Neural progenitor cell (in vitro differentiated cells): ENCODE data around the gene DHRS1. TPM values are rescaled to one million over a fixed set of nuclear protein-coding genes. Genes with fewer than 3 reads are reported as not detected.

Experiments used
- DNase-seq: peaks from one replicate; pipeline ENCODE4 v3.0.0-alpha.2; 2016; ENCODE audit warnings: low spot score
- H2AFZ ChIP-seq: fragments of 200-600 bp; sonication (generic); replicated peaks from 2 replicates; pipeline ENCODE4 v1.6.1; 2016; ENCODE audit warnings: antibody characterized with exemption
- H3F3A ChIP-seq: fragments of 200-600 bp; sonication (generic); 2 replicates; pipeline ENCODE4 v1.6.1; 2016; ENCODE audit warnings: antibody characterized with exemption, low read depth
- H3K27ac ChIP-seq: fragments of 200-600 bp; sonication (generic); 2 replicates; pipeline ENCODE4 v1.5.1; 2016; ENCODE audit warnings: mild to moderate bottlenecking
- H3K27me3 ChIP-seq: fragments of 200-600 bp; sonication (generic); 2 replicates; pipeline ENCODE4 v1.6.1; 2016; ENCODE audit warnings: mild to moderate bottlenecking, moderate library complexity
- H3K36me3 ChIP-seq: fragments of 200-600 bp; sonication (generic); 2 replicates; pipeline ENCODE4 v1.5.1; 2016
- H3K4me1 ChIP-seq: fragments of 200-600 bp; sonication (generic); 2 replicates; pipeline ENCODE4 v1.6.1; 2016; ENCODE audit warnings: mixed run types
- H3K4me2 ChIP-seq: fragments of 200-600 bp; sonication (generic); 2 replicates; pipeline ENCODE4 v1.6.1; 2016
- H3K4me3 ChIP-seq: fragments of 200-600 bp; sonication (generic); 2 replicates; pipeline ENCODE4 v1.5.1; 2016
- H3K79me2 ChIP-seq: fragments of 200-600 bp; sonication (generic); 2 replicates; pipeline ENCODE4 v1.6.1; 2016; ENCODE audit warnings: low read depth
- H3K9ac ChIP-seq: fragments of 200-600 bp; sonication (generic); 2 replicates; pipeline ENCODE4 v1.6.1; 2016
- H3K9me3 ChIP-seq: fragments of 200-600 bp; sonication (generic); 2 replicates; pipeline ENCODE4 v1.5.1; 2016; ENCODE audit warnings: low read depth
- H4K20me1 ChIP-seq: fragments of 200-600 bp; sonication (generic); 2 replicates; pipeline ENCODE4 v1.6.1; 2016; ENCODE audit warnings: low read depth
- H3K27ac Mint-ChIP-seq: 3 replicates; pipeline ENCODE4 v1.8.0; 2021; ENCODE audit warnings: mixed read lengths
- H3K27me3 Mint-ChIP-seq: 2 replicates; pipeline ENCODE4 v1.8.0; 2022; ENCODE audit warnings: low read depth, mild to moderate bottlenecking, inconsistent platforms, moderate library complexity, mixed read lengths; ENCODE audit not compliant: insufficient read depth
- H3K36me3 Mint-ChIP-seq: 3 replicates; pipeline ENCODE4 v1.8.0; 2021; ENCODE audit warnings: mixed read lengths
- H3K4me1 Mint-ChIP-seq: 3 replicates; pipeline ENCODE4 v1.8.0; 2021; ENCODE audit warnings: mixed read lengths
- H3K4me3 Mint-ChIP-seq: 3 replicates; pipeline ENCODE4 v1.8.0; 2021; ENCODE audit warnings: mild to moderate bottlenecking, moderate library complexity, mixed read lengths
- H3K9me3 Mint-ChIP-seq: 3 replicates; pipeline ENCODE4 v1.8.0; 2020; ENCODE audit warnings: mixed read lengths
- CTCF ChIP-seq: fragments of 200-600 bp; sonication (generic); IDR thresholded peaks from 2 replicates; pipeline ENCODE4 v1.5.1; 2017; ENCODE audit warnings: antibody characterized with exemption, mild to moderate bottlenecking
- EZH2 ChIP-seq: fragments of 200-600 bp; sonication (generic); IDR thresholded peaks from 2 replicates; pipeline ENCODE4 v1.6.1; 2017; ENCODE audit warnings: antibody characterized with exemption, mild to moderate bottlenecking, moderate library complexity
- EZH2phosphoT487 ChIP-seq: fragments of 200-600 bp; sonication (generic); IDR thresholded peaks from 2 replicates; pipeline ENCODE4 v1.6.1; 2017; ENCODE audit warnings: antibody characterized with exemption
- total RNA-seq: library from RNA; depleted of rRNA; stranded (reverse); fragments of >200 nt; gene quantifications from 2 replicates; pipeline ENCODE4 v1.2.3, GENCODE V29; 2015; ENCODE audit warnings: low replicate concordance

Gene DHRS1
- total RNA-seq, 1 donor from 2014 or later: 19.7 TPM

DNA sequence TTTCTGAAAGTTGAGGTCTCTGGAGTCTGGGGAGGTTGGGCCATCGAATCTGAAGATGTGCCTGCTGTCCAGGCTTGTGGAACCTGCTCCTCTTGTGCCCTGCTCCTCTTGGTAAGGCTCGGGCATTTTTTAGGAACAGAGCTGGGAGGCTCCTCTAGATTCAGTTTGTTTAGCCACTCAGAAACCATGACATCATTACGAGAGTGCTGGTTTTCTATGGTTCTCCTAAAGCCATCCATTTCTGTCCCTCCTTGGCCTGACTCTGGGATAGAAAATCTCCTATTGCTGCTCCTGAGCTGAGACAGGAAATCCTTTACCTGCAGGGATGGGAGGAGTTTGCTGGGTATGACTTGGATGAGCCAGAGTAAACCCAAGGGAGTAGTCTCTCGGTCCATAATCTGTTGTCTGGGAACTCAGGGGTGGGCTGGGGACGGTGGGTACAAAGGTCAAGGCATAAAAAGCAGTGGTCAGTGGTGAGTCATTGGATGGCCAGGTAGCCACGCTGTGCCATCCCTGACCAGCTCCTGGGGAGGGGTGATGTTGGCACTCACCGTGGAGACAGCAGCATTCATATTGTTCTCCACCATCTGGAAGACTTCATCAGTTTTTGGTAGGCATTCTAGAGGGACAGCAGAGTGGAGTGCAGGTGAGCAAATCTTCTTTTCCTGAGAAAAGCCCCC lies 37.7 kb upstream of the DHRS1 start:
- no peak for DNase-seq
- no peak overlapping the region for H2AFZ ChIP-seq
- H3K27me3 ChIP-seq: peaks cover 100% of the 10 kb centered on the region
- TF ChIP-seq EZH2 (no peak), CTCF (no peak), EZH2phosphoT487 (no peak)
- peaks cover 12% of the 10 kb centered on the region for H3F3A ChIP-seq
- peaks cover 88% of the 10 kb centered on the region for H3K27me3 Mint-ChIP-seq
- H3K4me3 ChIP-seq: no peak overlapping the region
- H3K9me3 Mint-ChIP-seq: peaks cover 8% of the 10 kb centered on the region
- no peaks in the 10 kb centered on the region for H3K36me3 ChIP-seq
- H3K27ac ChIP-seq: no peak overlapping the region
- peaks cover 11% of the 10 kb centered on the region for H3K4me1 ChIP-seq
- H3K9ac ChIP-seq: no peak overlapping the region
- H3K4me2 ChIP-seq: no peak overlapping the region
- no peaks in the 10 kb centered on the region for H3K79me2 ChIP-seq
- no peaks in the 10 kb centered on the region for H3K9me3 ChIP-seq
- H3K27ac Mint-ChIP-seq: peak overlapping the region; percentile 63
- H3K4me1 Mint-ChIP-seq: peaks cover 11% of the 10 kb centered on the region
- H3K4me3 Mint-ChIP-seq: no peak overlapping the region
- no peaks in the 10 kb centered on the region for H3K36me3 Mint-ChIP-seq
- peaks cover 12% of the 10 kb centered on the region for H4K20me1 ChIP-seq

GRCh38 chr14:24335461-24336171 lies 36.0 kb upstream of the DHRS1 start:
- no peak overlapping the region for H3K4me2 ChIP-seq
- Mint-ChIP-seq H3K27me3 (peaks cover 86% of the 10 kb centered on the region), H3K4me1 (peaks cover 14% of the 10 kb centered on the region), H3K27ac (no peak overlapping the region), H3K4me3 (peak overlapping the region; percentile 75), H3K9me3 (peaks cover 8% of the 10 kb centered on the region), H3K36me3 (no peaks in the 10 kb centered on the region)
- no peak for DNase-seq
- no peak for TF ChIP-seq EZH2phosphoT487
- TF ChIP-seq EZH2: no peak
- TF ChIP-seq CTCF: no peak
- H3K27me3 ChIP-seq: peaks cover 100% of the 10 kb centered on the region
- no peak overlapping the region for H3K4me3 ChIP-seq
- H3K4me1 ChIP-seq: peaks cover 11% of the 10 kb centered on the region
- peaks cover 12% of the 10 kb centered on the region for H4K20me1 ChIP-seq
- H3K27ac ChIP-seq: no peak overlapping the region
- H3K79me2 ChIP-seq: no peaks in the 10 kb centered on the region
- H2AFZ ChIP-seq: no peak overlapping the region
- H3K36me3 ChIP-seq: no peaks in the 10 kb centered on the region
- no peaks in the 10 kb centered on the region for H3K9me3 ChIP-seq
- H3K9ac ChIP-seq: no peak overlapping the region
- peaks cover 22% of the 10 kb centered on the region for H3F3A ChIP-seq

DNA sequence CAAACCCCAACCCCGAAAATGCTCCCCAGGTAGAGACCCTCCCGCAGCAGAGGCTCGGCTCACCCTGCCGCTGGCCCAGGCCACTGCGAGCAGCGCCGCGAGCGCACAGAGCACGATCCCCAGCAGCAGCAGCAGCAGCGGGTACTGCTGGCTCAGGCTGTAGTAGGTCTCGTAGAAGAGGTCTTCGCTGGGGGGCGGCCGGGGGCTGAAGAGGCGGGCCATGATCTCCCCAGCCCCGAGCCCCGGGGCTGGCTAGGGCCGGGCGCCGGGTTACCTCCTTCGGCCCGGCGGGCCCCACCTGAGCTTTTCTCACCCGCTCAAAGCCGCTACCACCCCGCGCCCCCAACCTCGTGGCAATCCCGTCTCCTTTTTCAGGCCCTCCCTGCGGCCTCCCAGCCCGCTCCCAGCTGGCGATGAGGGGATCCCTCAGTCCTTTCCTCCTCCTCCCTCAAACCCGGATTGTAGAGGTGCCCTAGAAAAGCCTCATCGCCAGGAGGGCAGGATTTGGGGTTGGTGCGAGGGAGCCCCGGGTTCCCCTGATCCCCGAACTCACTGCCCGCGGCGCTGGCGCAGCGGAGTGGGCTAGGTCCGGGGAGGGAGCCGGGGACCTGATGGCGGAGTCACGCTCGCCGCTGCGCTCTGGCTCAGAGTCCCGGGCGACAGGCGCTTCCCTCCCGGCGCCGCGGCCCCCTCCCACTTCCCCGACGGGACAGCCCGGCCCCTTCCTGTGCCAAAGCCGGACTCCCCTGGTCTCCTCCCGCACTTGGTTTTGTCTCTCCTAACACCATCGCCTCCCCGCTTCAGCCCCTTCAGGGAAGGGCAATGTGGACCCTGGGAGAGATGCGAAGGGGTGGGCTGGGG lies 35.1 kb upstream of the DHRS1 start, which contains the start of gene ADCY4:
TSS of gene ADCY4 (minus strand) at position 641 of the 861 bp plus-strand sequence. CDS start at position 222, 419 bp downstream.
- H3K4me2 ChIP-seq: peak within 1 kb of the TSS; percentile 82

More for the DNA sequence above, 35.1 kb upstream of the DHRS1 start, which contains the start of gene ADCY4:
- no peaks in the 10 kb centered on the region for H3K36me3 ChIP-seq
- H3K4me1 ChIP-seq: peaks cover 9% of the 10 kb centered on the region
- H3K27ac ChIP-seq: no peak within 1 kb of the TSS
- H3K4me3 ChIP-seq: peak within 1 kb of the TSS; percentile 49
- TF ChIP-seq EZH2phosphoT487: peak; percentile 89
- TF ChIP-seq CTCF: no peak
- peak; percentile 93 for TF ChIP-seq EZH2
- peak; percentile 51 for DNase-seq
- Mint-ChIP-seq H3K4me3 (peak within 1 kb of the TSS; percentile 77), H3K36me3 (no peaks in the 10 kb centered on the region), H3K4me1 (peaks cover 14% of the 10 kb centered on the region), H3K27me3 (peaks cover 79% of the 10 kb centered on the region), H3K9me3 (peaks cover 8% of the 10 kb centered on the region), H3K27ac (no peak within 1 kb of the TSS)
- peak within 1 kb of the TSS; percentile 92 for H2AFZ ChIP-seq
- H3K9me3 ChIP-seq: no peaks in the 10 kb centered on the region
- peaks cover 12% of the 10 kb centered on the region for H4K20me1 ChIP-seq
- H3K27me3 ChIP-seq: peaks cover 100% of the 10 kb centered on the region
- no peaks in the 10 kb centered on the region for H3K79me2 ChIP-seq
- no peak within 1 kb of the TSS for H3K9ac ChIP-seq
- peaks cover 22% of the 10 kb centered on the region for H3F3A ChIP-seq
